ENCODE measurements around the gene OPN1LW. TPM values are rescaled to one million over a fixed set of nuclear protein-coding genes. Genes with fewer than 3 reads are reported as not detected.

The OPN1LW gene
- total RNA-seq, 2 donors from 2014 or later = not detected

DNA sequence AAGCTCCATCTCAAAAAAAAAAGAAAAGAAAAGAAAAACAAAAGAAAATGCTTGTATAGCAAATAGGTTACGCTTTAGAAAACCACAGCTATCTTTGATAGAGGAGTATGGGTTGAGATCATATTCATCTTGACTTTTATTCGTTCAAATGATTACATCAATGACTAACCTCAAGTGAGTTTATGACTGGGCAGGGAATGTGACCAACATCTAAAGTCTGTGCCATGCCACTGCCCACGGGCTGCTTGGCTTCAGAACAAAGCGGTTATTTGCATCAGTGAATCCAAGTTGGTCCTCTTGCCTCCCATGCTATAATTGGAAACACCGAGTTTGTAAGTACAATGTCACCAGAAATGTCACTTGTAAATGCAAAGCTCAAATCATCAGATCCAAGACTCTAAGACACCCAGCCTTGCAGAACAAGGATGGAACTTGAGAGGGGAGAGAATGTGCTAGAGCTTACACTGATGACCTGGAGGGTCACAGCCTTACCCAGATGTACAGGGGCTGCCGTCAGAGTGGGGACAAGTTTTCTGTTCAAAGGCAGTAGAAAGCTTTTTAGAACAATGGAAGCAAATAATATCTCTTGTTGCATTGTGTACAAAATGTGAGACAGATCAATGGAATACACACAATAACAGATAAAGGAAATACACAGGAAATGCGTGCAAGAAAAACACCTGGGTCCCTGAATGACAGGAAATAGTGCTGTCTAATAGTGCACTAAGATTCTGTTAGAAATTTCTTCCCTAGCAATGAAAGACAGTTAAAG lies 8.4 kb upstream of the OPN1LW start:
- no peaks in the 10 kb centered on the region for H3K36me3 ChIP-seq
- H3K27ac ChIP-seq = no peak overlapping the region
- DNase-seq (ENCODE audit: low spot score) (no peak), ATAC-seq (ENCODE audit: insufficient number of reproducible peaks, low FRiP score, low read depth) (no peak)
- no peak overlapping the region for H3K4me3 ChIP-seq
- TF ChIP-seq, protein P1, sequence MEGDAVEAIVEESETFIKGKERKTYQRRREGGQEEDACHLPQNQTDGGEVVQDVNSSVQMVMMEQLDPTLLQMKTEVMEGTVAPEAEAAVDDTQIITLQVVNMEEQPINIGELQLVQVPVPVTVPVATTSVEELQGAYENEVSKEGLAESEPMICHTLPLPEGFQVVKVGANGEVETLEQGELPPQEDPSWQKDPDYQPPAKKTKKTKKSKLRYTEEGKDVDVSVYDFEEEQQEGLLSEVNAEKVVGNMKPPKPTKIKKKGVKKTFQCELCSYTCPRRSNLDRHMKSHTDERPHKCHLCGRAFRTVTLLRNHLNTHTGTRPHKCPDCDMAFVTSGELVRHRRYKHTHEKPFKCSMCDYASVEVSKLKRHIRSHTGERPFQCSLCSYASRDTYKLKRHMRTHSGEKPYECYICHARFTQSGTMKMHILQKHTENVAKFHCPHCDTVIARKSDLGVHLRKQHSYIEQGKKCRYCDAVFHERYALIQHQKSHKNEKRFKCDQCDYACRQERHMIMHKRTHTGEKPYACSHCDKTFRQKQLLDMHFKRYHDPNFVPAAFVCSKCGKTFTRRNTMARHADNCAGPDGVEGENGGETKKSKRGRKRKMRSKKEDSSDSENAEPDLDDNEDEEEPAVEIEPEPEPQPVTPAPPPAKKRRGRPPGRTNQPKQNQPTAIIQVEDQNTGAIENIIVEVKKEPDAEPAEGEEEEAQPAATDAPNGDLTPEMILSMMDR (IDR thresholded peaks at IDR 0.05) = no peak
- no peaks in the 10 kb centered on the region for H3K4me1 ChIP-seq (ENCODE audit: control insufficient read depth in 1 of 2, low read depth in 2 of 2)
- no peaks in the 10 kb centered on the region for H3K27me3 ChIP-seq (replicated peaks; ENCODE audit: insufficient read depth)
- H3K9me3 ChIP-seq = no peaks in the 10 kb centered on the region

DNA sequence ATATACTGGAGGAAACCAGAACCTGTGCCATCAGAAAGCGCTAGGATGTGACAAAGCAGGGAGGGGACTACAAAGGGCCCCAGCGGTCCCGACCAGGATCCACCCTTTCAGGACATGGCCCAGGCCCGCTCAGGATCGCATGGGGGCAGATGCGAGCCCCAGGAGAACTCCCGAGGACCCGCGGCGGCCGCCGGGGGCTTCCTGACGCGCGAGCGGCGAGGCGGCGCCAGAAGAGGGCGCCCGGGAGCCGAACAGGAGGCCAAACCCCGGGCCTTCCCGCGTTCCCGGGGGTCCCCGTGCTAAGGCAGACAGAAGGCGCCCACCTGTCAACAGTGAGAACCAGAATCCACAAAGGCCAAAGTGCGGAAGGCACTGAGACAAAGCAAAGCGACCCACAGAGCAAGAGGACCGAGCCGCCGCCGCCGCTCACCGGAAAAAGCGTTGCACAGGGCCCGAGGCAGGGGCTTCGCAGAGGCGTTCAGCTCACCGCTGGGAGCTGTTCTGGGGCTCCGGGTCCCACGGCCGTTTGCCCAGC lies 7.3 kb upstream of the OPN1LW start:
- Histone ChIP-seq H3K27me3 (replicated peaks; ENCODE audit: insufficient read depth) (no peaks in the 10 kb centered on the region), H3K9me3 (no peaks in the 10 kb centered on the region), H3K4me1 (ENCODE audit: control insufficient read depth in 1 of 2, low read depth in 2 of 2) (no peaks in the 10 kb centered on the region), H3K36me3 (no peaks in the 10 kb centered on the region), H3K27ac (no peak overlapping the region), H3K4me3 (peak overlapping the region; percentile 66)
- no peak for DNase-seq (ENCODE audit: low spot score)
- no peak for ATAC-seq (ENCODE audit: insufficient number of reproducible peaks, low FRiP score, low read depth)
- TF ChIP-seq, protein P1 (IDR thresholded peaks at IDR 0.05) = peak; percentile 70

DNA sequence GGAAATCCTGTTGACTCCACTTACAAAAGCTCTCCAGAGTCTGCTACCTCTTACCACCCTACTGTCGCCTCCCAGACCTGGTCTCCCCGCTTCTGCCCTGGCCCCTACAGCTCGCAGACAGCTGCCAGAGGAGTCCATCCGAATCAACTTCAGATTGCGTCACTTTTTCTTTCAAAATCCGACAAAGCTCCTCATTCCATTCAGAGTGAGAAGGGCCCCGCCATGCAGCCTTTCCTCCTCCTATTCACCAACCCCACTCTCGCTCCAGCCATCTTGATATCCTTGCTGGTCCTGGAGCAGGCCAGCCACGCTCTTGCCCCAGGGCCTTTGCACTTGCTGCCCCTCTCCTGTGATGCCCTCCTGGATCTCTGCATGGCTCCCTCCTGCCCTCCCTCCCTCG lies 5.2 kb upstream of the OPN1LW start:
- H3K36me3 ChIP-seq = no peaks in the 10 kb centered on the region
- H3K4me3 ChIP-seq = no peak overlapping the region
- no peaks in the 10 kb centered on the region for H3K9me3 ChIP-seq
- no peaks in the 10 kb centered on the region for H3K27me3 ChIP-seq (replicated peaks; ENCODE audit: insufficient read depth)
- no peak overlapping the region for H3K27ac ChIP-seq
- DNase-seq (ENCODE audit: low spot score) (no peak), ATAC-seq (ENCODE audit: insufficient number of reproducible peaks, low FRiP score, low read depth) (no peak)
- no peaks in the 10 kb centered on the region for H3K4me1 ChIP-seq (ENCODE audit: control insufficient read depth in 1 of 2, low read depth in 2 of 2)
- TF ChIP-seq, protein P1 (IDR thresholded peaks at IDR 0.05) = no peak

DNA sequence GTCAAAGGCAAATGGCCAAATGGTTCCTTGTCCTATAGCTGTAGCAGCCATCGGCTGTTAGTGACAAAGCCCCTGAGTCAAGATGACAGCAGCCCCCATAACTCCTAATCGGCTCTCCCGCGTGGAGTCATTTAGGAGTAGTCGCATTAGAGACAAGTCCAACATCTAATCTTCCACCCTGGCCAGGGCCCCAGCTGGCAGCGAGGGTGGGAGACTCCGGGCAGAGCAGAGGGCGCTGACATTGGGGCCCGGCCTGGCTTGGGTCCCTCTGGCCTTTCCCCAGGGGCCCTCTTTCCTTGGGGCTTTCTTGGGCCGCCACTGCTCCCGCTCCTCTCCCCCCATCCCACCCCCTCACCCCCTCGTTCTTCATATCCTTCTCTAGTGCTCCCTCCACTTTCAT lies 3.8 kb upstream of the OPN1LW start:
- TF ChIP-seq, protein P1 (IDR thresholded peaks at IDR 0.05) = no peak
- H3K27ac ChIP-seq = no peak overlapping the region
- ATAC-seq (ENCODE audit: insufficient number of reproducible peaks, low FRiP score, low read depth) (no peak), DNase-seq (ENCODE audit: low spot score) (no peak)
- H3K4me1 ChIP-seq (ENCODE audit: control insufficient read depth in 1 of 2, low read depth in 2 of 2) = no peaks in the 10 kb centered on the region
- no peaks in the 10 kb centered on the region for H3K27me3 ChIP-seq (replicated peaks; ENCODE audit: insufficient read depth)
- no peak overlapping the region for H3K4me3 ChIP-seq
- H3K9me3 ChIP-seq = no peaks in the 10 kb centered on the region
- no peaks in the 10 kb centered on the region for H3K36me3 ChIP-seq

DNA sequence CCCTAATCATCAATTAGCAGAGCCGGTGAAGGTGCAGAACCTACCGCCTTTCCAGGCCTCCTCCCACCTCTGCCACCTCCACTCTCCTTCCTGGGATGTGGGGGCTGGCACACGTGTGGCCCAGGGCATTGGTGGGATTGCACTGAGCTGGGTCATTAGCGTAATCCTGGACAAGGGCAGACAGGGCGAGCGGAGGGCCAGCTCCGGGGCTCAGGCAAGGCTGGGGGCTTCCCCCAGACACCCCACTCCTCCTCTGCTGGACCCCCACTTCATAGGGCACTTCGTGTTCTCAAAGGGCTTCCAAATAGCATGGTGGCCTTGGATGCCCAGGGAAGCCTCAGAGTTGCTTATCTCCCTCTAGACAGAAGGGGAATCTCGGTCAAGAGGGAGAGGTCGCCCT lies 3.3 kb upstream of the OPN1LW start:
- Histone ChIP-seq H3K9me3 (no peaks in the 10 kb centered on the region), H3K36me3 (no peaks in the 10 kb centered on the region), H3K4me3 (no peak overlapping the region), H3K27me3 (replicated peaks; ENCODE audit: insufficient read depth) (no peaks in the 10 kb centered on the region), H3K4me1 (ENCODE audit: control insufficient read depth in 1 of 2, low read depth in 2 of 2) (no peaks in the 10 kb centered on the region), H3K27ac (no peak overlapping the region)
- no peak for DNase-seq (ENCODE audit: low spot score)
- ATAC-seq (ENCODE audit: insufficient number of reproducible peaks, low FRiP score, low read depth) = no peak
- TF ChIP-seq, protein P1 (IDR thresholded peaks at IDR 0.05) = no peak
